Karpas-422 (cell line): ENCODE data around the gene ADARB2. TPM values are rescaled to one million over a fixed set of nuclear protein-coding genes. Genes with fewer than 3 reads are reported as not detected.
"Not testable (repeated sequence)": the region's sequence is repeated elsewhere in the genome, so short reads cannot be mapped to it uniquely, and the experiment has no call there.

ENCODE experiments used
- DNase-seq: peaks from one replicate; pipeline ENCODE4 v3.0.0-alpha.2; 2015
- H2AFZ ChIP-seq: fragments of 200-600 bp; sonication (generic); 2 replicates; pipeline ENCODE4 v1.6.1; 2014; ENCODE audit warnings: antibody characterized with exemption, low read length, mixed read lengths
- H3K27ac ChIP-seq: fragments of 200-600 bp; sonication (generic); 2 replicates; pipeline ENCODE4 v1.5.1; 2014; ENCODE audit warnings: mild to moderate bottlenecking, low read length, moderate library complexity
- H3K27me3 ChIP-seq: fragments of 200-600 bp; sonication (generic); 2 replicates; pipeline ENCODE4 v1.6.1; 2014; ENCODE audit warnings: low read length, mixed read lengths
- H3K36me3 ChIP-seq: fragments of 200-600 bp; sonication (generic); 2 replicates; pipeline ENCODE4 v1.6.1; 2014; ENCODE audit warnings: low read length, mixed read lengths; ENCODE audit not compliant: insufficient read depth
- H3K4me1 ChIP-seq: fragments of 200-600 bp; sonication (generic); 2 replicates; pipeline ENCODE4 v1.6.1; 2014; ENCODE audit warnings: mild to moderate bottlenecking, low read length, mixed read lengths
- H3K4me2 ChIP-seq: fragments of 200-600 bp; sonication (generic); 2 replicates; pipeline ENCODE4 v1.6.1; 2014; ENCODE audit warnings: low read length, low read depth, mild to moderate bottlenecking; ENCODE audit not compliant: poor library complexity, severe bottlenecking
- H3K4me3 ChIP-seq: fragments of 200-600 bp; sonication (generic); 2 replicates; pipeline ENCODE4 v1.5.1; 2014; ENCODE audit warnings: mild to moderate bottlenecking, antibody characterized with exemption, low read length, mixed read lengths
- H3K79me2 ChIP-seq: fragments of 200-600 bp; sonication (generic); 2 replicates; pipeline ENCODE4 v1.6.1; 2014; ENCODE audit warnings: mild to moderate bottlenecking, low read length, mixed read lengths
- H3K9ac ChIP-seq: fragments of 200-600 bp; sonication (generic); 2 replicates; pipeline ENCODE4 v1.6.0; 2014; ENCODE audit warnings: low read length
- H3K9me2 ChIP-seq: fragments of 200-600 bp; sonication (generic), shearing (Covaris generic); replicated peaks from 2 replicates; pipeline ENCODE4 v1.6.0; 2014; ENCODE audit warnings: mild to moderate bottlenecking, low read length, moderate library complexity; ENCODE audit not compliant: insufficient read depth
- H3K9me3 ChIP-seq: fragments of 300-700, 200-600 bp; sonication (generic); 2 replicates; pipeline ENCODE4 v1.6.1; 2014; ENCODE audit warnings: low read length, mixed read lengths
- H4K20me1 ChIP-seq: fragments of 200-600 bp; sonication (generic); 2 replicates; pipeline ENCODE4 v1.6.1; 2014; ENCODE audit warnings: mild to moderate bottlenecking, antibody characterized with exemption, low read length, low read depth; ENCODE audit not compliant: insufficient read depth
- total RNA-seq: library from RNA; depleted of rRNA; stranded (reverse); fragments of >200 nt; shearing (Covaris generic); gene quantifications from 2 replicates; pipeline ENCODE4 v1.2.3, GENCODE V29; 2014; ENCODE audit warnings: low replicate concordance

ADARB2 gene
- total RNA-seq, 1 experiment from 2014 or later: not detected

GRCh38 chr10:1226907-1227306 lies 510.4 kb downstream of the ADARB2 start:
- not testable (repeated sequence) for H2AFZ ChIP-seq, H3K9me2 ChIP-seq, H3K4me1 ChIP-seq, H3K36me3 ChIP-seq, H3K4me3 ChIP-seq, DNase-seq, H3K4me2 ChIP-seq, H3K9ac ChIP-seq, H4K20me1 ChIP-seq, H3K79me2 ChIP-seq, H3K27ac ChIP-seq, H3K9me3 ChIP-seq, H3K27me3 ChIP-seq

- not testable (repeated sequence) for H3K9me2 ChIP-seq, H3K9ac ChIP-seq, H2AFZ ChIP-seq, H3K9me3 ChIP-seq, H3K4me3 ChIP-seq, H3K4me1 ChIP-seq, H3K27ac ChIP-seq, H3K4me2 ChIP-seq, H4K20me1 ChIP-seq, H3K36me3 ChIP-seq, H3K79me2 ChIP-seq, DNase-seq, H3K27me3 ChIP-seq
These were observed 517.5 kb downstream of the ADARB2 start for GRCh38 chr10:1219874-1220273.

DNA sequence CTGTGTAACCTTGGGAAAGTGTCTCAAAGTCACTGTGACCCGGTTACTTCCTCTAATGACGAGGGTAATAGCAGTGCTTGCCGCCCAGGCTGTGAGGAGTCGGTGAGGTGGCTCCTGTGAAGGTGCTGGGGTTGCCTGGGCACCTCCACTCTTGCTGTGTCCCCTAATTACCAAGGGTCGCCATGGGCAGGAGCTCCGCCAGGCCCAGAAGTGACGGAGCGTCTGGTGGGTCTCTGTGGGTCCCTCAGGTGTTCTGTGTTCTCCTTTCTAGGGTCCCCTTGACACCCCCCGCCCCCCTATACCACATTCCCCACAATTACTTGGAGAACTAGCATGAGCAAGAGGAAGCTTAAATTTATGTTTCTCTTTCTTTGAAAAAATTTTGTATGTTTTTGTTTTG lies 519.7 kb downstream of the ADARB2 start:
- no peak overlapping the region for H3K9ac ChIP-seq
- no peaks in the 10 kb centered on the region for H4K20me1 ChIP-seq
- no peak overlapping the region for H3K4me2 ChIP-seq
- H3K79me2 ChIP-seq: no peaks in the 10 kb centered on the region
- no peak for DNase-seq
- H3K27me3 ChIP-seq: no peaks in the 10 kb centered on the region
- no peak overlapping the region for H3K4me3 ChIP-seq
- no peaks in the 10 kb centered on the region for H3K9me3 ChIP-seq
- H2AFZ ChIP-seq: no peak overlapping the region
- no peaks in the 10 kb centered on the region for H3K4me1 ChIP-seq
- no peaks in the 10 kb centered on the region for H3K36me3 ChIP-seq
- H3K9me2 ChIP-seq: no peaks in the 10 kb centered on the region
- no peak overlapping the region for H3K27ac ChIP-seq

DNA sequence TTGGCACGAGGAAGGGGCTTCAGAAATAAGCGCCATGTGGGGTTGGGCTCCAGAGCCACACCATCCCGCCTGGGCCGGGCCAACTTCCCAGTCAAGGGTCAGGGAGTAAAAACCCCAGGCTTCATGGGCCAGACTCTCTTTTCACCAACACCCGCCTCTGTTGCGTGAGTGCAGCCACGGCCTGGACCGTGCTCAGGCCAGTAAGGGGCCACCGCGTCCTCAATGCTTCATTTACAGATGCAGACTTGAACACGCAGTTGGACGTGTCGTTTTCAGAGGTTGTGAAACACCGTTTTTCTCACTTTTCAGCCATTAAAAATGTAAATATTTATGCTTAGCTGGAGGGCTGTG lies 520.1 kb downstream of the ADARB2 start:
- Histone ChIP-seq H3K9ac (no peak overlapping the region), H3K4me3 (no peak overlapping the region), H3K4me1 (no peaks in the 10 kb centered on the region), H3K36me3 (no peaks in the 10 kb centered on the region), H3K9me2 (no peaks in the 10 kb centered on the region), H3K9me3 (no peaks in the 10 kb centered on the region), H4K20me1 (no peaks in the 10 kb centered on the region), H3K79me2 (no peaks in the 10 kb centered on the region), H3K27ac (no peak overlapping the region), H3K27me3 (no peaks in the 10 kb centered on the region), H2AFZ (no peak overlapping the region), H3K4me2 (no peak overlapping the region)
- DNase-seq: no peak

DNA sequence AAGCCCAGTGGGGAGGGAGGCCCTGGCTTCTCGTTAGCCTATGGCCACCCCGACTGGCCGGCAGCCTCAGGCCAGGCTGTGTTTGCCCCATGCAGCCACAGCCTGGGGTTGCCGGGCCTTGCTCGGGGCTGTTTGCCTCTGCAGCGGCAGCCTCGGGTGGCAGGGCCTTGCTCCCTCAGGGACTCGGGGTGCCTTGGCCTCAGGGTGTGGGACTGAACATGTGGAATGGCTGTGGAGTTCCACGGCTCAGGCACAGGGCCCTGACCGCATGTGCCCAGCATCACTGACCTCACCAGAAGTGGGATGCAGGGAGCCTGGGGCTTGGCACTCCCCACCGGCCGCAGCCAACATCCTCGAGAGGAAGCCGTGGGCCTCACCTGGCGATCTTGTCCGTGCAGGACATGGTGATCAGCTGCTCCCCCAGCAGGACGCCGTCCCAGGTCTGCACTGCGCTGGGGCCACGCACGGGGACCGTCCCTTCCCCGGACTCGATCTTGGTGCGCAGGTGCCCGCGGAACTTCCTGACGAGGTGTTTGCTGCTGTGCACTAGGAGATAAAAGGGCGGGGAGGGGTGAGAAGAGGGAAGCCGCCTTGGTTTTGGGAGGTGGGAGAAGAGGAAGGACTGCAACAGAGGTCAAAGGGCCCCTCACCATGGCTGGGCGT lies 520.6 kb downstream of the ADARB2 start:
- Histone ChIP-seq H3K79me2 (no peaks in the 10 kb centered on the region), H3K9ac (no peak overlapping the region), H3K4me2 (no peak overlapping the region), H3K27me3 (no peaks in the 10 kb centered on the region), H3K36me3 (no peaks in the 10 kb centered on the region), H3K27ac (no peak overlapping the region), H4K20me1 (no peaks in the 10 kb centered on the region), H3K4me3 (no peak overlapping the region), H3K9me3 (no peaks in the 10 kb centered on the region), H2AFZ (no peak overlapping the region), H3K4me1 (no peaks in the 10 kb centered on the region), H3K9me2 (no peaks in the 10 kb centered on the region)
- DNase-seq: no peak

- Histone ChIP-seq H3K9me2 (no peaks in the 10 kb centered on the region), H3K4me2 (no peak overlapping the region), H3K36me3 (no peaks in the 10 kb centered on the region), H3K9ac (no peak overlapping the region), H2AFZ (no peak overlapping the region), H3K9me3 (no peaks in the 10 kb centered on the region), H3K79me2 (no peaks in the 10 kb centered on the region), H4K20me1 (no peaks in the 10 kb centered on the region), H3K4me1 (no peaks in the 10 kb centered on the region), H3K27me3 (no peaks in the 10 kb centered on the region), H3K27ac (no peak overlapping the region), H3K4me3 (no peak overlapping the region)
- DNase-seq: no peak
These were observed 521.3 kb downstream of the ADARB2 start for GRCh38 chr10:1215862-1216573.

- no peak overlapping the region for H3K9ac ChIP-seq
- H2AFZ ChIP-seq: no peak overlapping the region
- DNase-seq: no peak
- H3K36me3 ChIP-seq: no peaks in the 10 kb centered on the region
- H3K27me3 ChIP-seq: no peaks in the 10 kb centered on the region
- H3K27ac ChIP-seq: no peak overlapping the region
- H3K9me2 ChIP-seq: no peaks in the 10 kb centered on the region
- H3K9me3 ChIP-seq: no peaks in the 10 kb centered on the region
- H3K4me1 ChIP-seq: no peaks in the 10 kb centered on the region
- H3K4me3 ChIP-seq: no peak overlapping the region
- H4K20me1 ChIP-seq: no peaks in the 10 kb centered on the region
- no peaks in the 10 kb centered on the region for H3K79me2 ChIP-seq
- H3K4me2 ChIP-seq: no peak overlapping the region
These were observed 522.3 kb downstream of the ADARB2 start for GRCh38 chr10:1214882-1215540.

- Histone ChIP-seq H3K79me2 (no peaks in the 10 kb centered on the region), H3K9ac (no peak overlapping the region), H2AFZ (no peak overlapping the region), H3K4me1 (no peaks in the 10 kb centered on the region), H3K9me3 (no peaks in the 10 kb centered on the region), H3K27me3 (no peaks in the 10 kb centered on the region), H3K4me3 (no peak overlapping the region), H3K36me3 (no peaks in the 10 kb centered on the region), H3K9me2 (no peaks in the 10 kb centered on the region), H3K4me2 (no peak overlapping the region), H4K20me1 (no peaks in the 10 kb centered on the region), H3K27ac (no peak overlapping the region)
- DNase-seq: no peak
These were observed 523.2 kb downstream of the ADARB2 start for GRCh38 chr10:1214071-1214675.
